Epithelial cell of esophagus (primary cell): ENCODE measurements around the gene STX11.

Experiments
- DNase-seq: peaks from one replicate; pipeline ENCODE4 v3.0.0; 2010; ENCODE audit warnings: low read depth
- H3K4me3 ChIP-seq: 2 replicates; pipeline ENCODE4 v1.5.1; 2011; ENCODE audit warnings: mild to moderate bottlenecking, low read length, control low read depth
- TF ChIP-seq, protein P1 (sequence below): IDR thresholded peaks from 2 replicates; pipeline ENCODE4 v1.5.1; 2011; ENCODE audit warnings: low read depth, mild to moderate bottlenecking, low read length, control low read depth, inconsistent platforms; ENCODE audit not compliant: insufficient read depth; ENCODE audit errors: missing control alignments

Gene STX11

DNA sequence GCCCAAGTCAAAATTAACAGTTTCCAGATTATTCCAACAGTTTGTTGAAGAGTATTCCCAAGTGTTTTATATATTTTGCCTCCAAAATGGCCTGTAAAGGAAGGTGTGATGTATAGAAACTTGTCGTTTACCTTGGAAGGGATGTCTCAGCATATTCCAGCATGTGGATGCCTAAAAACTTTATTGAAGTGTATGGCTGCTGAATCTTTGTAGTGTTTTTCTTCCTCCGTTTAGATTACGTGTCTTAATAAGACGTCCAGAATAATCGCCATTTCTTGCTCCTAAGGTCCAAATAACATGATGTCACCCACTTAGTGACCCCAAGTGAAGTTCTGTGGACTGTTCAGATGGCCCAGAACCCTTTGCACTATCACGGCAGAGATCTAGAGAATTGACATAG, 37.0 kb upstream of the STX11 start:
- no peak for DNase-seq
- TF ChIP-seq, protein P1, sequence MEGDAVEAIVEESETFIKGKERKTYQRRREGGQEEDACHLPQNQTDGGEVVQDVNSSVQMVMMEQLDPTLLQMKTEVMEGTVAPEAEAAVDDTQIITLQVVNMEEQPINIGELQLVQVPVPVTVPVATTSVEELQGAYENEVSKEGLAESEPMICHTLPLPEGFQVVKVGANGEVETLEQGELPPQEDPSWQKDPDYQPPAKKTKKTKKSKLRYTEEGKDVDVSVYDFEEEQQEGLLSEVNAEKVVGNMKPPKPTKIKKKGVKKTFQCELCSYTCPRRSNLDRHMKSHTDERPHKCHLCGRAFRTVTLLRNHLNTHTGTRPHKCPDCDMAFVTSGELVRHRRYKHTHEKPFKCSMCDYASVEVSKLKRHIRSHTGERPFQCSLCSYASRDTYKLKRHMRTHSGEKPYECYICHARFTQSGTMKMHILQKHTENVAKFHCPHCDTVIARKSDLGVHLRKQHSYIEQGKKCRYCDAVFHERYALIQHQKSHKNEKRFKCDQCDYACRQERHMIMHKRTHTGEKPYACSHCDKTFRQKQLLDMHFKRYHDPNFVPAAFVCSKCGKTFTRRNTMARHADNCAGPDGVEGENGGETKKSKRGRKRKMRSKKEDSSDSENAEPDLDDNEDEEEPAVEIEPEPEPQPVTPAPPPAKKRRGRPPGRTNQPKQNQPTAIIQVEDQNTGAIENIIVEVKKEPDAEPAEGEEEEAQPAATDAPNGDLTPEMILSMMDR: no peak
- no peak overlapping the region for H3K4me3 ChIP-seq

DNA sequence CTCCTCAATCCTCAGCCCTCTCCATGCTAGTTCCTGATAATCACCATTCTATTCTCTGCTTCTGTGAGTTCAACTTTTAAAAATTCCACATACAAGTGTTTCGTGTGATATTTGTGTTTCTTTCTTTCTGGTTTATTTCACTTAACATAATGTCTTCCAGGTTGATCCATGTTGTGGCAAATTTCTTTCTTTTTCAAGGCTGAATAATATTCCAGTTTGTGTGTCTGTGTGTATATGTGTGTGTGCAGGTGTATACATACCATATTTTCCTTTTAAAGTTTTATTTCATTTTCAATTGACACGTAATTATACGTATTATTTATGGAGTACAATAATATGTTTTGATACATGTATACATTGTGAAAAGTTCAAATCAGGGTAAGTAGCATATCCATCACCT, 35.1 kb upstream of the STX11 start:
- no peak overlapping the region for H3K4me3 ChIP-seq
- no peak for DNase-seq
- TF ChIP-seq, protein P1: no peak

DNA sequence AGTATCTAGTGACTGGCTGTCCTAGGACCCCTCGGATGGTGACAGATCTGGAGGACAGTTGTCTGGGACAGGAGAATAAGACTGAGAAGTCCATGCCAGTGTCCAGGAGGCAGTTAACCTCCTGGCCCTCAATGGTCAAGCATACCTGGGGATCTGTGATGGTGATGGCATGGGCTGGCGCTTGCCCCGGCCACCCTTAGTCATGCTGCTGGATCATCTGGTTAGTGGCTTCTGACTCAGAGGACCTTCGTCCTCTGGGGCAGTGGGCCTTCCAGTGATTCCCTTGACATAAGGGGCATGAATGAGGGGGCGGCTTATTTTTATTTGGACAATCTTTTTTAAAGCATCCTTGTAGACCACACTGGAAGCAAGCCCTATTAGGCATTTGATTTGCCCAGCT, 30.9 kb upstream of the STX11 start:
- no peak for DNase-seq
- no peak overlapping the region for H3K4me3 ChIP-seq
- TF ChIP-seq, protein P1: no peak

DNA sequence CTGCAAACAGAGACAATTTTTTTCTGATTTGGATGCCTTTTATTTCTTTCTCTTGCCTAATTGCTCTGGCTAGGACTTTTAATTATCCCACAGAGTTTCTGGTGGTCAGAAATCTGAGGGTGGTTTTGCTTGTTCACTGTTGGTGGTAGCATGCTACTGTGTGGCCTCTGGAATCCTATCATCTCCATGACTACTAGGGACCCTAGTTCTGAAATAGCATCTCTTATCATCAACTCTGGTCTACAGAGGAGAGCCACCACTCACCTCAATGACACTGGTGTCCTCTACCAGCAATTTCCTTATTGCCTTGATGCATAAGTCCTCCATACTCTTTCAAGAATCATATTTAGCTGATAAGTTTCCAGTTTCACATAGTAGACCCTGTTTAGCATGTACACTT, 27.5 kb upstream of the STX11 start:
- no peak for DNase-seq
- TF ChIP-seq, protein P1: no peak
- no peak overlapping the region for H3K4me3 ChIP-seq

- TF ChIP-seq, protein P1: no peak
- no peak overlapping the region for H3K4me3 ChIP-seq
- no peak for DNase-seq
Observed at GRCh38 chr6:144123421-144123820, 26.9 kb upstream of the STX11 start.

DNA sequence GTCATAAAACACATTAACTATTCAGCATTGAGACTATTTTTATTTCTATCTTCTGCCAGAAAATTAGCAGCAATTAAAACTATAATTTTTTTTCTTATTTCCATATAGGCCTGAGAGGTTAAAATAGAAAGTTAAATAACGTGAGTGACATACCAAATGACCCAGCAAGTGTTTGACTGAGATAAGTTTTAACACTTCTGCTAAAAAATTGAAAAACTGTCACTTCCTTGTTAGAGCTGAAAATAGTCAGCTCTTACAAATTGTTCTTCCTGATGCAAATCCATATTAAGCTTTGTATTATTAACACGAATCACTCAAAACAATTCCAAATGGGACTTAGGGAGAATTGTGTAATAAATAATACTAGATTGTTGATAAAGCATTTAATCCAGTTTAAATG, 26.5 kb upstream of the STX11 start:
- TF ChIP-seq, protein P1: no peak
- no peak overlapping the region for H3K4me3 ChIP-seq
- no peak for DNase-seq

- TF ChIP-seq, protein P1: no peak
- no peak for DNase-seq
- H3K4me3 ChIP-seq: no peak overlapping the region
Observed at GRCh38 chr6:144127097-144127496, 23.2 kb upstream of the STX11 start.
